Activated naive CD4-positive, alpha-beta T cell treated with anti-CD3 and anti-CD28 coated beads, Interleukin-2, amount 50 U/mL, for 24 hours (primary cell): ENCODE measurements around the gene HASPIN.
A peak's percentile ranks its signal among the peaks of the same experiment; 100 is the strongest.
"Not testable (repeated sequence)": the region's sequence is repeated elsewhere in the genome, so short reads cannot be mapped to it uniquely, and the experiment has no call there.

Experiments used
- H3K27ac Mint-ChIP-seq: one replicate; pipeline ENCODE4 v1.8.0; 2021; ENCODE audit warnings: mild to moderate bottlenecking, mixed read lengths
- H3K27me3 Mint-ChIP-seq: one replicate; pipeline ENCODE4 v1.8.0; 2021; ENCODE audit warnings: mixed read lengths
- H3K36me3 Mint-ChIP-seq: one replicate; pipeline ENCODE4 v1.8.0; 2021; ENCODE audit warnings: mixed read lengths
- H3K4me1 Mint-ChIP-seq: one replicate; pipeline ENCODE4 v1.8.0; 2021; ENCODE audit warnings: mixed read lengths
- H3K4me3 Mint-ChIP-seq: one replicate; pipeline ENCODE4 v1.8.0; 2021; ENCODE audit warnings: mild to moderate bottlenecking, mixed read lengths
- H3K9me3 Mint-ChIP-seq: one replicate; pipeline ENCODE4 v1.8.0; 2021; ENCODE audit warnings: mixed read lengths

Gene HASPIN

GRCh38 chr17:3718201-3718600 lies 5.5 kb upstream of the HASPIN start:
- Mint-ChIP-seq H3K4me1 (peaks cover 31% of the 10 kb centered on the region), H3K9me3 (no peaks in the 10 kb centered on the region), H3K4me3 (no peak overlapping the region), H3K36me3 (peaks cover 11% of the 10 kb centered on the region), H3K27me3 (no peaks in the 10 kb centered on the region), H3K27ac (peak overlapping the region; percentile 12)

GRCh38 chr17:3719265-3719664 lies 4.4 kb upstream of the HASPIN start:
- peaks cover 11% of the 10 kb centered on the region for H3K36me3 Mint-ChIP-seq
- H3K27me3 Mint-ChIP-seq: no peaks in the 10 kb centered on the region
- no peaks in the 10 kb centered on the region for H3K9me3 Mint-ChIP-seq
- peaks cover 31% of the 10 kb centered on the region for H3K4me1 Mint-ChIP-seq
- no peak overlapping the region for H3K4me3 Mint-ChIP-seq
- no peak overlapping the region for H3K27ac Mint-ChIP-seq

DNA sequence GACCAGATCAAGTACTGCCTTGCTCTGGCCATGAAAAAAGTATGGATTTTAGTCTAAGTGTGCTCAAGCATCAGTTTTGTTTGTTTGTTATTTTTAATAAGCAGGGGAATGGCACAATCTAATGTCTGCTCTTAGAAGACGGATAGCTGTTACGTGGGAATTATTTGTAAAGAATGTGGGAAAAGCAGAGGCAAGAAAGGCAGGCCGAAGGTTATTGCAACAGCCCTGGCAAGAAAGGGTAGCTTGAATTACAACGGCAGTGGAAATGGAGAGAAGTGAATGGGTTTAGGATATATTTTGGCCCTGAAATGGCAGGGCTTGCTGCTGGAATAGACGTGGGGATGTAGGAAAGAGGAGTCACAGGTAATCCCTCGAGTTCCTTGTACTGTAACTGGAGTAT lies 987 bp upstream of the HASPIN start:
- H3K9me3 Mint-ChIP-seq: no peaks in the 10 kb centered on the region
- H3K4me3 Mint-ChIP-seq: peak overlapping the region; percentile 92
- no peaks in the 10 kb centered on the region for H3K27me3 Mint-ChIP-seq
- H3K27ac Mint-ChIP-seq: peak overlapping the region; percentile 87
- H3K4me1 Mint-ChIP-seq: peaks cover 40% of the 10 kb centered on the region
- peaks cover 5% of the 10 kb centered on the region for H3K36me3 Mint-ChIP-seq

GRCh38 chr17:3723188-3723555 lies 531 bp upstream of the HASPIN start:
- Mint-ChIP-seq H3K27ac (peak overlapping the region; percentile 87), H3K27me3 (no peaks in the 10 kb centered on the region), H3K9me3 (no peaks in the 10 kb centered on the region), H3K4me1 (peaks cover 40% of the 10 kb centered on the region), H3K36me3 (peaks cover 5% of the 10 kb centered on the region), H3K4me3 (peak overlapping the region; percentile 92)

DNA sequence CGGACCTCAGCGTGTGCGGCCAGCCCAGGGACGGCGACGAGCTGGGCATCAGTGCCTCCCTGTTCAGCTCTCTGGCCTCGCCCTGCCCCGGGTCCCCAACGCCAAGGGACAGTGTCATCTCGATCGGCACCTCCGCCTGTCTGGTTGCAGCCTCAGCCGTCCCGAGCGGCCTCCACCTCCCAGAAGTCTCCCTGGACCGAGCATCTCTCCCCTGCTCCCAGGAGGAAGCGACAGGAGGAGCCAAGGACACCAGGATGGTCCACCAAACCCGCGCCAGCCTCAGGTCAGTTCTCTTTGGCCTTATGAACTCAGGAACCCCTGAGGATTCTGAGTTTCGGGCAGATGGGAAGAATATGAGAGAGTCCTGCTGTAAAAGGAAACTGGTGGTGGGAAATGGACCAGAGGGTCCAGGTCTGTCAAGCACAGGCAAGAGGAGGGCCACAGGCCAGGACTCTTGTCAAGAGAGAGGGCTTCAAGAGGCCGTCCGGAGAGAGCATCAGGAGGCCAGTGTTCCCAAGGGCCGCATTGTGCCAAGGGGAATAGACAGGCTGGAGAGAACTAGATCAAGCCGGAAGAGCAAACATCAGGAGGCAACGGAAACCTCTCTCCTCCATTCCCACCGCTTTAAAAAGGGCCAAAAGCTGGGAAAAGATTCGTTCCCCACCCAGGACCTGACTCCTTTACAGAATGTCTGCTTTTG lies 825 bp downstream of the HASPIN start:
- Mint-ChIP-seq H3K9me3 (no peaks in the 10 kb centered on the region), H3K36me3 (peaks cover 5% of the 10 kb centered on the region)

DNA sequence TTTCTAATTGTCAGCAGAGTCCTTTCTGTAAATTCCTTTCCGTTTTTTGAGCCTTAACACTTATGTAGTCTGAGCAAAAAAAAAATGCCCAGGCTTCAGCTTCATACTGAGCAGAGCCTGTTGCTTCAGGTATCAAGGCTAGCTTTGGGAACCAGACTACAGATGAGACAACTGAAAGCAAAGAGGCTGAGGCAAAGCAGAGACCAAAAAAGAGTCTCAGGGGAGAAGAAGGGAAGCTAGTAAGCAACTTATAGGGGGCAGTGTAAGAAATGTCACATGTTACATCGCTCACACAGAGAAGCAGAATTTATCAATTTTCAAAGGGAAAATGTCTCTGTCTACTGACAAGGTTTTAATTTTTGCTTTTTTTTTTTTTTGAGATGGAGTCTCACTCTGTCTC lies 3.3 kb downstream of the HASPIN start:
- no peak overlapping the region for H3K27ac Mint-ChIP-seq
- H3K9me3 Mint-ChIP-seq: no peaks in the 10 kb centered on the region
- no peak overlapping the region for H3K4me3 Mint-ChIP-seq
- no peaks in the 10 kb centered on the region for H3K27me3 Mint-ChIP-seq
- H3K4me1 Mint-ChIP-seq: peaks cover 18% of the 10 kb centered on the region
- peaks cover 5% of the 10 kb centered on the region for H3K36me3 Mint-ChIP-seq

More for the DNA sequence above, 825 bp downstream of the HASPIN start:
- Mint-ChIP-seq H3K4me3 (peak overlapping the region; percentile 92), H3K27ac (peak overlapping the region; percentile 41), H3K4me1 (peaks cover 37% of the 10 kb centered on the region), H3K27me3 (no peaks in the 10 kb centered on the region)

GRCh38 chr17:3728099-3728498 lies 4.4 kb downstream of the HASPIN start:
- H3K4me1 Mint-ChIP-seq, H3K9me3 Mint-ChIP-seq, H3K27ac Mint-ChIP-seq, H3K4me3 Mint-ChIP-seq, H3K27me3 Mint-ChIP-seq, H3K36me3 Mint-ChIP-seq: not testable (repeated sequence)

DNA sequence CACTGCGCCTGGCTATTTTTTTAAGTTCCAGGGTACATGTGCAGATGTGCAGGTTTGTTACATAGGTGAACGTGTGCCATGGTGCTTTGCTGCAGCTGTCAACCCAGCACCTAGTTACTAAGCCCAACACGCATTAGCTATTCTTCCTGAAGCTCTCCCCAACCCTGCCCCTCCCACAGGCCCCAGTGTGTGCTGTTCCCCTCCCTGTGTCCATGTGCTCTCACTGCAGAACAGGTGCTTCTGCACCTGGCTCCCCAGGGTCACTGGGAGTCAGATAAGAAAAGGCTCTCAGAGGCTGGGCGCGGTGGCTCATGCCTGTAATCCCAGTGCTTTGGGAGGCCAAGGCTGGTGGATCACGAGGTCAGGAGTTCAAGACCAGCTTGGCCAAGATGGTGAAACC lies 6.2 kb downstream of the HASPIN start:
- Mint-ChIP-seq H3K4me1 (peaks cover 4% of the 10 kb centered on the region), H3K4me3 (no peak overlapping the region), H3K27ac (no peak overlapping the region), H3K9me3 (no peaks in the 10 kb centered on the region), H3K27me3 (no peaks in the 10 kb centered on the region), H3K36me3 (no peaks in the 10 kb centered on the region)

- no peaks in the 10 kb centered on the region for H3K4me1 Mint-ChIP-seq
- H3K9me3 Mint-ChIP-seq: no peaks in the 10 kb centered on the region
- no peaks in the 10 kb centered on the region for H3K27me3 Mint-ChIP-seq
- H3K27ac Mint-ChIP-seq: no peak overlapping the region
- no peaks in the 10 kb centered on the region for H3K36me3 Mint-ChIP-seq
- H3K4me3 Mint-ChIP-seq: no peak overlapping the region
These were observed 7.3 kb downstream of the HASPIN start for GRCh38 chr17:3730881-3731429.

GRCh38 chr17:3732210-3732621 lies 8.5 kb downstream of the HASPIN start:
- no peaks in the 10 kb centered on the region for H3K4me1 Mint-ChIP-seq
- H3K27me3 Mint-ChIP-seq: no peaks in the 10 kb centered on the region
- H3K4me3 Mint-ChIP-seq: no peak overlapping the region
- no peaks in the 10 kb centered on the region for H3K36me3 Mint-ChIP-seq
- no peak overlapping the region for H3K27ac Mint-ChIP-seq
- H3K9me3 Mint-ChIP-seq: no peaks in the 10 kb centered on the region

GRCh38 chr17:3734911-3735276 lies 11.2 kb downstream of the HASPIN start:
- H3K4me1 Mint-ChIP-seq: peaks cover 22% of the 10 kb centered on the region

GRCh38 chr17:3735515-3735914 lies 11.8 kb downstream of the HASPIN start:
- no peak overlapping the region for H3K4me3 Mint-ChIP-seq
- no peaks in the 10 kb centered on the region for H3K36me3 Mint-ChIP-seq
- no peaks in the 10 kb centered on the region for H3K9me3 Mint-ChIP-seq

More at GRCh38 chr17:3734911-3735276, 11.2 kb downstream of the HASPIN start:
- not testable (repeated sequence) for H3K9me3 Mint-ChIP-seq, H3K27ac Mint-ChIP-seq, H3K36me3 Mint-ChIP-seq, H3K4me3 Mint-ChIP-seq, H3K27me3 Mint-ChIP-seq

GRCh38 chr17:3738562-3739295 lies 15.0 kb downstream of the HASPIN start:
- H3K27me3 Mint-ChIP-seq: no peaks in the 10 kb centered on the region
- peak overlapping the region; percentile 43 for H3K4me3 Mint-ChIP-seq
- H3K9me3 Mint-ChIP-seq: no peaks in the 10 kb centered on the region
- H3K4me1 Mint-ChIP-seq: peaks cover 32% of the 10 kb centered on the region
- H3K27ac Mint-ChIP-seq: peak overlapping the region; percentile 60
- H3K36me3 Mint-ChIP-seq: no peaks in the 10 kb centered on the region

More at GRCh38 chr17:3735515-3735914, 11.8 kb downstream of the HASPIN start:
- Mint-ChIP-seq H3K4me1 (peaks cover 29% of the 10 kb centered on the region), H3K27ac (no peak overlapping the region), H3K27me3 (no peaks in the 10 kb centered on the region)

DNA sequence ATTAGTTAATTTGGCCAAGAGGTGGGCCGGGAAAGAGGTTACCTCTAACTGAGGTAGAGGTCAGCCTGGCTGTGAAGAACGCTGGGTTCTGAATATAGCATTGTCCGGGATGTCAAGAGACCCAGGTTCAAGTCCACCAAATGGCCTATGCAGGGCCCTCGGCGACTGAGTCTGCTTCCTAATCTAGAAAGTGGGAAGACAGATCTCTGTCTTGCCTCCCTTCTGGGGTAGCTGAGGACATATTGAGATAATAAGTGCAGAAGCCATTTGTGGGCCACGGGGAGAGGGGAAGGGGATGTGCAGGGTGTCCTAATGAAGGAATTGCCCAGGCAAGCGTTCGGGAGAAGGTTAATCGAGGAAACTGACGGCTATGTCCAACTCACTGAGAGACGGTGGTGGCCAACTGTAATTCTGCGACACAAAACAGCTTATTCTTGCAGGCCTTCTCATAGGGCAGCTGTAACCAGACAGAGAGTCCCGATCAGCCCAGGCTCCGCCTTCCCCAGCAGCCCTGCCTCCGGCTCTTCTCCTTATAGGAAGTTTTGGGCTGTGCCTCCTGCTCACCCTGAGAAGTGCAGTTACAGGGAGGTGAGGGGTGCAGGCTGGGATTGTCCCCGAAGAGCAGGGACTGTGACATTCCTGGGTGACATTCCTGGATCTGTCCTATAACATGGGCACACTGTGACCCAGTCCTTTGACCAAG lies 15.9 kb downstream of the HASPIN start:
- H3K4me1 Mint-ChIP-seq: peaks cover 32% of the 10 kb centered on the region
- H3K36me3 Mint-ChIP-seq: no peaks in the 10 kb centered on the region
- no peak overlapping the region for H3K4me3 Mint-ChIP-seq
- H3K9me3 Mint-ChIP-seq: no peaks in the 10 kb centered on the region
- H3K27me3 Mint-ChIP-seq: no peaks in the 10 kb centered on the region
- no peak overlapping the region for H3K27ac Mint-ChIP-seq

DNA sequence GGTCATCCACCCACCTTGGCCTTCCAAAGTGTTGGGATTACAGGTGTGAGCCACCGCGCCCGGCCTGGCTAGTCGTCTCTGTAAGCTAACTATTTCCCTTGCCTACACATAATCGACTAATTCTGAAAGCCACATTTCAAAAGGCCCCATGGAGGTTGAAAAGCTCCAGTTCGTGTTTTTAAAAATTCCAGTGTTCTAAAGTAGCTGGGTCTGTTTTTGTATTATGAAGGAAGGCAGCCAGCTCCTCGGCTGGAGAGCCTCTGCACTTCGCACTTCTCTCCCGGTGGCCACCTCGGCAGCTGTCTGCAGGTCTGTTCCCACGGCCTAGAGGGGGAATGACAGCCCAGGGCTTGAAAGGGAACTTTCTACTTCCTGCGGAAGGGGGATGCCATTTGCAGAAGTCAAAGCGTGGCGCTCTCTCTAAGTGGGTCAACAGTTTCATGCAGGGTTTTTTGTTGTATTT lies 16.9 kb downstream of the HASPIN start:
- peak overlapping the region; percentile 65 for H3K27ac Mint-ChIP-seq
- peaks cover 32% of the 10 kb centered on the region for H3K4me1 Mint-ChIP-seq
- no peaks in the 10 kb centered on the region for H3K27me3 Mint-ChIP-seq
- H3K4me3 Mint-ChIP-seq: no peak overlapping the region
- H3K9me3 Mint-ChIP-seq: no peaks in the 10 kb centered on the region
- H3K36me3 Mint-ChIP-seq: no peaks in the 10 kb centered on the region

GRCh38 chr17:3744014-3744413 lies 20.3 kb downstream of the HASPIN start:
- Mint-ChIP-seq H3K4me3 (no peak overlapping the region), H3K9me3 (no peaks in the 10 kb centered on the region), H3K4me1 (peaks cover 23% of the 10 kb centered on the region), H3K36me3 (no peaks in the 10 kb centered on the region), H3K27ac (no peak overlapping the region), H3K27me3 (no peaks in the 10 kb centered on the region)
